DND-41 (cell line): ENCODE measurements around the gene SCYL3.

ENCODE experiments used
- CTCF ChIP-seq: IDR thresholded peaks from 2 replicates; pipeline ENCODE4 v1.5.1; 2012; ENCODE audit warnings: borderline replicate concordance, low read length, moderate library complexity, mild to moderate bottlenecking; ENCODE audit not compliant: poor library complexity, severe bottlenecking; ENCODE audit errors: extremely low read depth
- EZH2 ChIP-seq: IDR thresholded peaks from 3 replicates; pipeline ENCODE4 v1.6.1; 2012; ENCODE audit warnings: borderline replicate concordance, low read depth, mild to moderate bottlenecking, moderate library complexity, low read length, inconsistent platforms; ENCODE audit not compliant: severe bottlenecking

GRCh38 chr1:169838942-169839341 is 54.8 kb downstream of the SCYL3 start:
- TF ChIP-seq EZH2 (no peak), CTCF (no peak)
